ENCODE data around the gene MAPK10. TPM values are rescaled to one million over a fixed set of nuclear protein-coding genes. Genes with fewer than 3 reads are reported as not detected.
"Not testable (repeated sequence)": the region's sequence is repeated elsewhere in the genome, so short reads cannot be mapped to it uniquely, and the experiment has no call there.

MAPK10 gene
- total RNA-seq, 6 experiments from 2014 or later: 0.79 to 1.8 (median 1.1) TPM

GRCh38 chr4:86091201-86091600 is 268.7 kb downstream of the MAPK10 start:
- Mint-ChIP-seq H3K27me3 (ENCODE audit: insufficient read depth) (no peaks in the 10 kb centered on the region), H3K9me3 (no peaks in the 10 kb centered on the region), H3K36me3 (ENCODE audit: low read depth) (no peaks in the 10 kb centered on the region), H3K4me1 (ENCODE audit: low read depth) (peaks cover 11% of the 10 kb centered on the region), H3K4me3 (no peak overlapping the region), H3K27ac (no peak overlapping the region)
- no peak for TF ChIP-seq CTCF (IDR thresholded peaks at IDR 0.05)
- DNase-seq: no peak

GRCh38 chr4:86089781-86090323 is 270.0 kb downstream of the MAPK10 start:
- no peak overlapping the region for H3K4me3 Mint-ChIP-seq
- no peaks in the 10 kb centered on the region for H3K27me3 Mint-ChIP-seq (ENCODE audit: insufficient read depth)
- H3K4me1 Mint-ChIP-seq (ENCODE audit: low read depth): peaks cover 11% of the 10 kb centered on the region
- TF ChIP-seq CTCF (IDR thresholded peaks at IDR 0.05): no peak
- no peaks in the 10 kb centered on the region for H3K9me3 Mint-ChIP-seq
- no peaks in the 10 kb centered on the region for H3K36me3 Mint-ChIP-seq (ENCODE audit: low read depth)
- no peak for DNase-seq
- H3K27ac Mint-ChIP-seq: no peak overlapping the region

GRCh38 chr4:86089053-86089452 is 270.8 kb downstream of the MAPK10 start:
- Mint-ChIP-seq H3K4me1 (ENCODE audit: low read depth) (peaks cover 11% of the 10 kb centered on the region), H3K27ac (no peak overlapping the region), H3K9me3 (no peaks in the 10 kb centered on the region), H3K4me3 (no peak overlapping the region), H3K27me3 (ENCODE audit: insufficient read depth) (no peaks in the 10 kb centered on the region), H3K36me3 (ENCODE audit: low read depth) (no peaks in the 10 kb centered on the region)
- DNase-seq: no peak
- TF ChIP-seq CTCF (IDR thresholded peaks at IDR 0.05): no peak

- not testable (repeated sequence) for H3K27ac Mint-ChIP-seq; DNase-seq; H3K9me3 Mint-ChIP-seq; H3K27me3 Mint-ChIP-seq (ENCODE audit: insufficient read depth); H3K4me3 Mint-ChIP-seq; H3K36me3 Mint-ChIP-seq (ENCODE audit: low read depth); H3K4me1 Mint-ChIP-seq (ENCODE audit: low read depth)
These were observed 284.1 kb downstream of the MAPK10 start for GRCh38 chr4:86075796-86076195.

GRCh38 chr4:86060341-86060740 is 299.5 kb downstream of the MAPK10 start:
- H3K4me3 Mint-ChIP-seq: no peak overlapping the region
- no peak overlapping the region for H3K27ac Mint-ChIP-seq
- DNase-seq: no peak
- no peaks in the 10 kb centered on the region for H3K9me3 Mint-ChIP-seq
- peaks cover 8% of the 10 kb centered on the region; the same call in 1 of the 2 replicates for H3K4me1 Mint-ChIP-seq (ENCODE audit: low read depth)
- TF ChIP-seq CTCF (IDR thresholded peaks at IDR 0.05): no peak
- peaks cover 7% of the 10 kb centered on the region for H3K27me3 Mint-ChIP-seq (ENCODE audit: insufficient read depth)
- no peaks in the 10 kb centered on the region for H3K36me3 Mint-ChIP-seq (ENCODE audit: low read depth)

GRCh38 chr4:86058621-86059020 is 301.2 kb downstream of the MAPK10 start:
- Mint-ChIP-seq H3K9me3 (no peaks in the 10 kb centered on the region), H3K4me3 (no peak overlapping the region), H3K4me1 (ENCODE audit: low read depth) (peaks cover 8% of the 10 kb centered on the region; the same call in 1 of the 2 replicates)

More at GRCh38 chr4:86058621-86059020, 301.2 kb downstream of the MAPK10 start:
- Mint-ChIP-seq H3K36me3 (ENCODE audit: low read depth) (no peaks in the 10 kb centered on the region), H3K27me3 (ENCODE audit: insufficient read depth) (peaks cover 3% of the 10 kb centered on the region; the same call in 1 of the 2 replicates), H3K27ac (no peak overlapping the region)
- TF ChIP-seq CTCF (IDR thresholded peaks at IDR 0.05): no peak
- no peak for DNase-seq
